Skin epidermis (tissue), 12 donors: ENCODE measurements around the gene NUAK1.

Experiments
- H3K27ac ChIP-seq, 21 experiments: fragments of 200-600 bp; sonication (generic) in 11 of 21; one replicate each; pipeline ENCODE4 v1.5.0; 2020; ENCODE audit warnings: mild to moderate bottlenecking in 3 of 21, inconsistent platforms in 2 of 21, moderate library complexity in 2 of 21
- H3K4me3 ChIP-seq, 7 experiments: fragments of 200-600 bp; sonication (generic) in 2 of 7; one replicate each; pipeline ENCODE4 v1.5.0; 2020; ENCODE audit warnings: inconsistent platforms in 2 of 7, mild to moderate bottlenecking in 2 of 7, moderate library complexity in 1 of 7

NUAK1 gene

GRCh38 chr12:106133136-106134087 lies 5.3 kb downstream of the NUAK1 start:
- peak overlapping the region in 3 of 21 experiments; percentile 13 to 51 (median 28) for H3K27ac ChIP-seq

DNA sequence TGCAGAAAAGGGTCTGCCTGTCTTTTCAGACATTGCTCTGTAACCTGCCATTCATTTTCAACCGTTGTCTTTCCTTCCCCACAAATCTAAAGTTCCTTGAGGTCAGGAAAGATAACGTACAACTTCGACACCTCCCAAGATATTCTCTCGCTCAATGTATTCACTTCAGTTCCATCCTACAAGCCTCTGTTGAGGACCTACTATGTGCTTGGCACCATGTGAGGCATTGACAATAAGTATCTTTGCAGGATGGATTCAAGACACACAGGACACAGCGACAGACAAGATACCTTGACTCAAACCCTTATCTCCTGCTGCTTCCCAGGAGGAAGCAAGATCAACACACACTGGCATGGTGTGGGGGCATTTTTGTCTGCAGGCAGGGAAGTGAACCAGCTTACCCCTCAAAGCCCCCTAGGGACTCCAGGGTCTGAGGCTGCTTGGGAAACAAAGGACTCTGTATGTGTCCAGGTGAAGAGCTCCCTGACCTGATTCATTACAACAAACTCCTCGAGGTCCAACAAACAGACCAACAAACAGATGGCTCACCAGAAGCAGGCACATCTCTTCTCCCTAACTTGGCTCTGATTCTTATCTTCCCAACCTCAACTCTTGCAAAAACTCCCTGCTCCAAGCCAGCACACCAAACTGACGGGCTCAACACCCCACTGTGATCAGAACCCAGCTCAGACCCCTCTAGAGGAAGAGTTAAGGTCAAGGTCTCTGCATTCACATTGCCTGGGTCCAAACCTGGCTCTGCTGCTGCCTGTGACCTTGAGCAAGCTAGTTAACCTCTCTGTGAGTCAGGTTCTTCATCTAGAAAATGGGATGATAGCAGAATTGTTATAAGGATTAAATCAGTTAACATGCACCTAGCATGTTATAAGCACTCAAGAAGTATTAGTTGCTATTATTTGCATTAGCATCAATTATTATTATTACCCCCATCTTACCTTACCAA lies 6.3 kb downstream of the NUAK1 start:
- H3K4me3 ChIP-seq = no peak overlapping the region
- H3K27ac ChIP-seq = peak overlapping the region in 4 of 21 experiments; percentile 10 to 46 (median 20)

More at GRCh38 chr12:106133136-106134087, 5.3 kb downstream of the NUAK1 start:
- no peak overlapping the region for H3K4me3 ChIP-seq

DNA sequence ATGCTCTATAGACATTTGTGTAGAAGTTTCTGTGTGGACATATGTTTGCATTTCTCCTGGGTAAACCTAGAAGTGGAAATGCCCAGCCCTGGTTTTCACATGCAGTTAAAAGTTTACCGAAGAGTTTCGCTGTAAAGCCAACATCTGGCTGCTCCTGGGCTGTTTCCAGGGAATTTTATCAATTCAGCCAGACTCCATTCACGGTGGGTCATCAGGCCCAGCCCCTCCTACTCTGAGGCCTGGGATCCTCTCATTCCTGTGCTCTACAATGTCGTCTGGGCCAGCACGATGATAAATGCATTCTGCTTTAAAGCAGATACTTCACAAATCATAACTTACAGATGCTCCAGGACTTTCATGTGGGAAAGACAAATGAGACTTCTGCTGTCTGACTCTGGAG lies 7.1 kb downstream of the NUAK1 start:
- Histone ChIP-seq H3K27ac (peak overlapping the region in 4 of 21 experiments; percentile 10 to 46 (median 20)), H3K4me3 (no peak overlapping the region)

- H3K4me3 ChIP-seq = no peak overlapping the region
- H3K27ac ChIP-seq = no peak overlapping the region
Observed at GRCh38 chr12:106130474-106131113, 8.2 kb downstream of the NUAK1 start.

DNA sequence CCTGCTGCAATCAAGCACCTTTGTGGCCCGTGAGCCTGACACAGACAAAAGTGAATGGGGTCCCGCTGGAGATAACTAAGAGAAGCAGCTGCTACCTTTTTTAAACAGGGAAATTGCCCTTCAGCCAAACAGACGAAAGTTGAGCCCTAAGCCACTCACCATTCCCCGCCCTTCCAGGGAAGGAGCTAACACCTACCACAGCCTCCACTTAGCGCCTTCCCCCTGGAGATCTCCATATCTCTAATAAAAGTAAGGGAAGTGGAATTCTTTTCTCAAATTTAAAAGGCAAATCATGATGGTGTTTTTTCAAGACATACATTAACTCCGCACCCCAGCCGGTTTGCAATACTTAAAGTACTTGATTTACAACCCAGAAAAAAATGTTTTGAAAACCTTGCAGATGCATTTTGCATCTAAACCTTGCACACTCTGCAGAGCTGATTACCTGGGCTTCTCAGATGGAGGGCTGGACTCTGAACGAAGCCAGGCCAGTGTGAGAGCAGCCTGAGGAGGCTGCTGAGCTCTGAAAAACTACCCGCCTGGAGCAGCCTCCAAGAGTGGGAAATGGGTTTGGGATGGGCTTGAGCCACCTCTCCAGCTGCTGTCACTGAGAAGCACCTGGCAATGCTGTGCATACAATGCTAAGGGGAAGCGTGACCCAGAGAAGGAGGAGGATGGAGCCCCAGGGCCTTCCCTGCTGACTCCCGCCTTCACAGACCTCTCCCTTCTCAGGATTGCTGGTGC lies 10.0 kb downstream of the NUAK1 start:
- Histone ChIP-seq H3K27ac (no peak overlapping the region), H3K4me3 (no peak overlapping the region)

- H3K4me3 ChIP-seq = no peak overlapping the region
- H3K27ac ChIP-seq = no peak overlapping the region
Observed at GRCh38 chr12:106127338-106128126, 11.2 kb downstream of the NUAK1 start.

GRCh38 chr12:106126441-106127337 lies 12.1 kb downstream of the NUAK1 start:
- Histone ChIP-seq H3K4me3 (no peak overlapping the region), H3K27ac (peak overlapping the region in 1 of 21 experiments; percentile 44)

GRCh38 chr12:106125351-106126095 lies 13.2 kb downstream of the NUAK1 start:
- H3K4me3 ChIP-seq = no peak overlapping the region
- H3K27ac ChIP-seq = no peak overlapping the region

DNA sequence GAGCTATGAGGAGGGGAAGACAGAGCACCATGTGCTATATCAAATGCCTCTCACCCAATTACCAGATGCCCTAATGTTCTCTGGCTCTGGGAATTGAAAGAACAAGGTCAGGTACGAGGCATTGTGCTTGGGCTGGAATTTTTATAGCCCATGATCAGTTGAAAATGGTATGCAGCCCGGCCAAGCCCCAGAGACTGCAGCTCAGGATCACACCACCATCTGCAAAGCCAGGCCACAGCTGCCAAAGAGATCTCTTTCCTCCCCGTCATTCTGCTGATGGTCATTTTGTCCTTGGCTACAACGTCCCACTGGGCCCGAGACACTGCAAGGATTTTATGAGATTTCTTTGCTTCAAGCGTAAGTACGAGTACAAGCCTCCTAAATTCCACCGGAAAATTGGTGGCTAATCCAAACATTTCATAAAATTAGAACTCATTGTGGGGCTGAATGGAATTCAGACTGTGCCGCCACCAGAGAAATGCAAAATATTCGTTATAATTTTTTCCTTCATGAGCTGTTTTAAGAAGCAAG lies 15.1 kb downstream of the NUAK1 start:
- Histone ChIP-seq H3K27ac (peak overlapping the region in 2 of 21 experiments; percentile 4 to 8), H3K4me3 (no peak overlapping the region)

DNA sequence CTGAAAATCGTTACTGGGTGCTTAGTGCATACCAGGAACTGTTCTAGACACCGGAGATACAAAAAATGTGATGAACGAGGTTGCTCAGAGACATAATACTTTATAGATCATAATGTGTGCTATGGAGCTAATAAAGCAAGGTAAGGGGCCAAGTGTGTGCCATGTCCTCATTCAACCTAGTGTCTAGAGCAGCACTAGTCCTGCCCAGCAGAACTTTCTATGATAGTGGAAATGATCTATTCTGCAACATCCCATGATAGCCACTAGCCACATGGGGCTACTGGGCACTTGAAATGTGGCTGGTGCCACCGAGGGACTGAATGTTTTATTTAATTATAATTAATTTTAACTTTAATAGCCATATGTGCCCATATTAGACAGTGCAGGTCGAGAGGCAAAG lies 15.6 kb downstream of the NUAK1 start:
- no peak overlapping the region for H3K4me3 ChIP-seq
- H3K27ac ChIP-seq = peak overlapping the region in 1 of 21 experiments; percentile 8

DNA sequence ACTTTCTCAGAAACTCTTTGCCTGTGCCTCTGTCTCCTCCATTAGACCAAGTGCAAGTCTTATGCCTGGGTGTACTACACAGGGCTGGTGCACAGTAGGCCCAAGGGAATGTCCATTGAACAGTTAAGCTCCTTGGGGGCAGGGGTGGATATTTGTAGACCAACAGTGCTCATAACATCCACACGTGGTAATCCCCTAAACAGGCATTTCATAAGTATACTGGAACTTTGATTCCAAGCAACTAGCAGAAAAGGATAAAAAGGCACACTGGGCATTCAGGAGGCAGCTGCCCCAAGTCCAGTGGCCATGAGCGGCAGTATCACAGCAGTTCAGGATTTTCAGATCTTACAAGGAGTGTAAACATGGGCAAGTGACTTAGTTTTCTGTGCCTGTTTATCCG lies 16.8 kb downstream of the NUAK1 start:
- no peak overlapping the region for H3K4me3 ChIP-seq
- no peak overlapping the region for H3K27ac ChIP-seq

- H3K4me3 ChIP-seq = no peak overlapping the region
Observed at GRCh38 chr12:106120519-106121105, 18.1 kb downstream of the NUAK1 start.

GRCh38 chr12:106119301-106119700 lies 19.5 kb downstream of the NUAK1 start:
- H3K4me3 ChIP-seq = no peak overlapping the region
- H3K27ac ChIP-seq = peak overlapping the region in 3 of 21 experiments; percentile 6 to 40 (median 7)

More at GRCh38 chr12:106120519-106121105, 18.1 kb downstream of the NUAK1 start:
- H3K27ac ChIP-seq = no peak overlapping the region

DNA sequence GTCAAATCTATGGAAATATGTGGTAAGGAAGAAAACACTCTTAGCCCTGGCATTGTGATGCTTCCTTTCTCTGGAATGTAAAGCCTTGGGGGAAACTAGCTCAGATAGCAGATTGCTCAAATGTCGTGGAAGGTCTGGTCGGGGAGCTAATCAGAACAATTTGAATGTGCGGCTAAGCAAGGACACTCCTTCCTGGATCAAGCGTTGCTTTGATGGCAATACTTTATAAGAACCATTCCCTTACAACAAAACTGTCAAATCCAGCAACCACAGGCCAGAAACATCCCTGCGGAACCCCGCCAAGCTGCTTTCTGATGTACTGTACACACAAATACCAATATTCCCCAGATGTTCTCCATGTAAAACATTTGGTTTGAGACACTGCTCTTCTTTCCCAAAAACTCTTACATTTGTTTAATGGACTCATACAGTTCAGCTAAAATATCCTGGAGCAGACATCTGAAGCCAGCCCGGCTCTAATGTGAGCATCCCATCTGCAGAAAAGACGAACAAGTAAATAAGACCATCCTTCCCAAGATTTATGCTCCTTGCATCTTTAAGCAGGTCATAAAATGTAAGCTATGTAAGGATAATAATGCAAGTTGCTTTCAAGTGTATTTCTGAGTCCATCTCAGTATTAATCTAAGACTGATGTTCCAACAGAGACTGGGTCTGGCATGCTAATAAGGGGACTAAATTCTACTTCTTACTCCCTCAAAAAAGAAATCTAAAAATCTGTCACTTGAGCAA lies 20.2 kb downstream of the NUAK1 start:
- no peak overlapping the region for H3K4me3 ChIP-seq
- peak overlapping the region in 4 of 21 experiments; percentile 6 to 40 (median 20) for H3K27ac ChIP-seq

DNA sequence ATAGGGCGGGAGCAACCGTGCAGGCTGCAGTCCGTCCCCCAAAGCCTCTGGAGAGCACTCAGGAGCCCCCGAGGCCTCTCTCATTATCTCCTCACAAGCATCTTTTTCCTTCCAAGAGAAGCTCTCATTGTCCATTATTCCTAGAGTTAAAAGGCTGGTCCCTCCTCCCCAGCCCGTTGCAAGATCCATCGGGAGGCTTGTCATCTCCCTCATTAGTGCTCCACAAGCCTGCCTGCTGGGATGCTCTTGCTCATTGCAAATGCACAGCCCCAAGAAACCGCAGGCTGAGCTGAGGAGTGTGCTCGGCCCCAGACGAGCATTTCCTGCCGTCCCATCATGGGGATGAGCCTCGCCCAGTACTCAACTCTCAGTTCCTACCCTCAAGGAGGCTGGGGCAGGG lies 23.3 kb downstream of the NUAK1 start:
- Histone ChIP-seq H3K27ac (no peak overlapping the region), H3K4me3 (no peak overlapping the region)
